GM23248 (cell line): Measurements from ENCODE around the gene HOXA4.

Experiments
- EZH2 ChIP-seq: fragments of 200-600 bp; sonication (generic); IDR thresholded peaks from 2 replicates; pipeline ENCODE4 v1.6.1; 2018; ENCODE audit warnings: antibody characterized with exemption, mild to moderate bottlenecking; ENCODE audit not compliant: insufficient read depth, poor library complexity, severe bottlenecking
- EZH2phosphoT487 ChIP-seq: fragments of 200-600 bp; sonication (generic); IDR thresholded peaks from 2 replicates; pipeline ENCODE4 v1.6.1; 2018; ENCODE audit warnings: antibody characterized with exemption, moderate library complexity, mild to moderate bottlenecking, low read depth; ENCODE audit not compliant: insufficient read depth

GRCh38 chr7:27179503-27180430 lies 49.2 kb upstream of the HOXA4 start:
- TF ChIP-seq EZH2 (no peak), EZH2phosphoT487 (no peak)
